Ishikawa (cell line): Measurements from ENCODE around the gene ARHGEF40.
A peak's percentile ranks its signal among the peaks of the same experiment; 100 is the strongest.

Source experiments
- CEBPB ChIP-seq: IDR thresholded peaks from 2 replicates; pipeline ENCODE4 v1.6.1; 2012
- CREB1 ChIP-seq: IDR thresholded peaks from 2 replicates; pipeline ENCODE4 v1.6.1; 2012; ENCODE audit warnings: low read depth
- EGR1 ChIP-seq: IDR thresholded peaks from 2 replicates; pipeline ENCODE4 v1.6.1; 2012
- EP300 ChIP-seq: IDR thresholded peaks from 2 replicates; pipeline ENCODE4 v1.6.1; 2012; ENCODE audit warnings: borderline replicate concordance
- FOXM1 ChIP-seq: IDR thresholded peaks from 2 replicates; pipeline ENCODE4 v1.6.1; 2012; ENCODE audit warnings: low read depth, borderline replicate concordance
- MAX ChIP-seq: IDR thresholded peaks from 2 replicates; pipeline ENCODE4 v1.6.1; 2012
- NFIC ChIP-seq: IDR thresholded peaks from 2 replicates; pipeline ENCODE4 v1.6.1; 2012
- RAD21 ChIP-seq: IDR thresholded peaks from 2 replicates; pipeline ENCODE4 v1.6.1; 2012; ENCODE audit warnings: low read depth
- REST ChIP-seq: IDR thresholded peaks from 2 replicates; pipeline ENCODE4 v1.6.1; 2012; ENCODE audit warnings: low read depth, mild to moderate bottlenecking
- TAF1 ChIP-seq: IDR thresholded peaks from 2 replicates; pipeline ENCODE4 v1.6.1; 2012; ENCODE audit warnings: low read depth, mild to moderate bottlenecking
- TCF12 ChIP-seq: IDR thresholded peaks from 2 replicates; pipeline ENCODE4 v1.6.1; 2012; ENCODE audit warnings: low read depth
- TEAD4 ChIP-seq: IDR thresholded peaks from 2 replicates; pipeline ENCODE4 v1.6.1; 2012
- USF1 ChIP-seq: IDR thresholded peaks from 2 replicates; pipeline ENCODE4 v1.6.1; 2012
- YY1 ChIP-seq: IDR thresholded peaks from 2 replicates; pipeline ENCODE4 v1.6.1; 2012; ENCODE audit warnings: low read depth
- ZBTB7A ChIP-seq: IDR thresholded peaks from 2 replicates; pipeline ENCODE4 v1.6.1; 2012; ENCODE audit warnings: low read depth

Gene ARHGEF40

GRCh38 chr14:21043387-21043973, 26.6 kb upstream of the ARHGEF40 start:
- TF ChIP-seq EP300: no peak
- TF ChIP-seq MAX: no peak

- TF ChIP-seq CEBPB (peak; percentile 62), FOXM1 (no peak), RAD21 (no peak)
Measured at GRCh38 chr14:21043974-21044618, 26.0 kb upstream of the ARHGEF40 start.

- TF ChIP-seq RAD21 (no peak), NFIC (no peak), TEAD4 (no peak), REST (no peak), YY1 (no peak)
Measured at GRCh38 chr14:21047378-21047781, 22.7 kb upstream of the ARHGEF40 start.

GRCh38 chr14:21048638-21049037, 21.5 kb upstream of the ARHGEF40 start:
- TF ChIP-seq TCF12 (no peak), TEAD4 (no peak), NFIC (no peak), REST (no peak), MAX (no peak), USF1 (no peak), YY1 (no peak), CREB1 (no peak), EP300 (no peak)

- TF ChIP-seq ZBTB7A (no peak), EGR1 (no peak), CREB1 (no peak), EP300 (no peak), TEAD4 (no peak), RAD21 (no peak), FOXM1 (no peak), MAX (no peak)
Measured at GRCh38 chr14:21049271-21049673, 20.8 kb upstream of the ARHGEF40 start.

- TF ChIP-seq ZBTB7A: no peak
- TF ChIP-seq RAD21: no peak
- no peak for TF ChIP-seq USF1
- no peak for TF ChIP-seq TAF1
- no peak for TF ChIP-seq CREB1
- TF ChIP-seq TEAD4: no peak
- no peak for TF ChIP-seq EGR1
- no peak for TF ChIP-seq EP300
- no peak for TF ChIP-seq CEBPB
Measured at GRCh38 chr14:21050597-21050996, 19.5 kb upstream of the ARHGEF40 start.
